ENCODE data around the gene LYRM4.

DNA sequence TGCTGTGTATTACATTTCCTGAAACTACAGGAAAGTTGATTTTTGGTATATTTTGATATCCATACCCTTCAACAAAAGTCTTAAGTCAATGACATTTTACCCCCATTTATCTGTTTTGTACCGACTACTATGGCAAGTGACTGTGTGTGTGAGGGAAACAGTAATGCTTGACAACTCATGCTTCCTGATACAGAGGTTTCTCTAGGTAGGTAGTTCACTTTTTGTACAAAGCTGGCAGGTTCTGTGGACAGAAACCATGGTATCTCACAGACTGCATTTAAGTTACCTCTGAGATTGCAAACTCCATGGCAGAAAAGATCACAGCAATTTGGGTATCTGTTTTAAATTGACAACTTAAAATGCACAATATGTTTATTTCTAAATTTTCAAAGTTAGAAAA lies 29.3 kb upstream of the LYRM4 start:
- no peak for TF ChIP-seq REST (IDR thresholded peaks at IDR 0.05)
- no peak for TF ChIP-seq TP53 (CRISPR knock-in tag; IDR thresholded peaks at IDR 0.05)
- no peak for TF ChIP-seq CTCF (IDR thresholded peaks at IDR 0.05)
- TF ChIP-seq RAD21 (conservative IDR thresholded peaks at IDR 0.05 in 1 of 2, IDR thresholded peaks at IDR 0.05 in 1 of 2), result no peak
- no peak for TF ChIP-seq RFX5 (IDR thresholded peaks at IDR 0.05)
- TF ChIP-seq, protein P1, sequence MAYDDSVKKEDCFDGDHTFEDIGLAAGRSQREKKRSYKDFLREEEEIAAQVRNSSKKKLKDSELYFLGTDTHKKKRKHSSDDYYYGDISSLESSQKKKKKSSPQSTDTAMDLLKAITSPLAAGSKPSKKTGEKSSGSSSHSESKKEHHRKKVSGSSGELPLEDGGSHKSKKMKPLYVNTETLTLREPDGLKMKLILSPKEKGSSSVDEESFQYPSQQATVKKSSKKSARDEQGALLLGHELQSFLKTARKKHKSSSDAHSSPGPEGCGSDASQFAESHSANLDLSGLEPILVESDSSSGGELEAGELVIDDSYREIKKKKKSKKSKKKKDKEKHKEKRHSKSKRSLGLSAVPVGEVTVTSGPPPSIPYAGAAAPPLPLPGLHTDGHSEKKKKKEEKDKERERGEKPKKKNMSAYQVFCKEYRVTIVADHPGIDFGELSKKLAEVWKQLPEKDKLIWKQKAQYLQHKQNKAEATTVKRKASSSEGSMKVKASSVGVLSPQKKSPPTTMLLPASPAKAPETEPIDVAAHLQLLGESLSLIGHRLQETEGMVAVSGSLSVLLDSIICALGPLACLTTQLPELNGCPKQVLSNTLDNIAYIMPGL (CRISPR knock-in tag; IDR thresholded peaks at IDR 0.05; ENCODE audit: borderline replicate concordance), result no peak
- no peak for TF ChIP-seq POLR2AphosphoS2 (conservative IDR thresholded peaks at IDR 0.05; ENCODE audit: low read length)

Measured in A549 (cell line).